GM10266 (cell line): ENCODE results near the gene METTL23.
"Not testable (repeated sequence)": the region's sequence is repeated elsewhere in the genome, so short reads cannot be mapped to it uniquely, and the experiment has no call there.

Experiments used
- DNase-seq: peaks from one replicate; pipeline ENCODE4 v3.0.0; 2012; ENCODE audit errors: extremely low spot score
- TF ChIP-seq, protein P1 (sequence below): IDR thresholded peaks from 2 replicates; pipeline ENCODE4 v1.5.1; 2012; ENCODE audit warnings: mild to moderate bottlenecking, low read depth; ENCODE audit not compliant: control insufficient read depth, insufficient read depth; ENCODE audit errors: missing control alignments

The METTL23 gene

DNA sequence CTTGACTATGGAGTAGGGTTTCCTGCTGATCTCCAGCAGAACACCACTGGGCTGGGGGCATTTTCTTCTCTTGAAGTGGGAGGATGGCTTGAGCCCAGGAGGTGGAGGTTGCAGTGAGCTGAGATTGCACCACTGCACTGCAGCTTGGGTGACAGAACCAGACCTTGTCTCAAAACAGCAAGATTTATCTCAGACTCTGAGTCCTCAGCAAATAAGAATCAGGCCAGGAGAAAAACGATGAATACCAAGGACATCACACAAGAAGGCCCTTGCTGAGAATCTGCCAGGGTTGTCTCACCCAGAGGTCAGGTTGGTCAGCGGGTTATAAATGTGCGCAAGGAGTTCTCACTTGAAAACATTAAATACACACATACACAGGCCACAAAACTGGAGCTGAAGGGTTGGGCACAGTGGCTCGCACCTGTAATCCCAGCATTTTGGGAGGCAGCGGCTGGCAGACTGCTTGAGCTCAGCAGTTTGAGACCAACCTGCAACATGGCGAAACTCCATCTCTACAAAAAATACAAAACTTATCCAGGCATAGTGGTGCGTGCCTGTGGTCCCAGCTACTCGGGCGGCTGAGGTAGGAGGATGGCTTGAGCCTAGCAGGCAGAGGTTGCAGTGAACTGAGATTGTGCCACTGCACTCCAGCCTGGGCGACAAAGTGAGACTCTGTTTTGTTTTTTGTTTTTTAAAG, 23.6 kb upstream of the METTL23 start:
- no peak for DNase-seq
- TF ChIP-seq, protein P1, sequence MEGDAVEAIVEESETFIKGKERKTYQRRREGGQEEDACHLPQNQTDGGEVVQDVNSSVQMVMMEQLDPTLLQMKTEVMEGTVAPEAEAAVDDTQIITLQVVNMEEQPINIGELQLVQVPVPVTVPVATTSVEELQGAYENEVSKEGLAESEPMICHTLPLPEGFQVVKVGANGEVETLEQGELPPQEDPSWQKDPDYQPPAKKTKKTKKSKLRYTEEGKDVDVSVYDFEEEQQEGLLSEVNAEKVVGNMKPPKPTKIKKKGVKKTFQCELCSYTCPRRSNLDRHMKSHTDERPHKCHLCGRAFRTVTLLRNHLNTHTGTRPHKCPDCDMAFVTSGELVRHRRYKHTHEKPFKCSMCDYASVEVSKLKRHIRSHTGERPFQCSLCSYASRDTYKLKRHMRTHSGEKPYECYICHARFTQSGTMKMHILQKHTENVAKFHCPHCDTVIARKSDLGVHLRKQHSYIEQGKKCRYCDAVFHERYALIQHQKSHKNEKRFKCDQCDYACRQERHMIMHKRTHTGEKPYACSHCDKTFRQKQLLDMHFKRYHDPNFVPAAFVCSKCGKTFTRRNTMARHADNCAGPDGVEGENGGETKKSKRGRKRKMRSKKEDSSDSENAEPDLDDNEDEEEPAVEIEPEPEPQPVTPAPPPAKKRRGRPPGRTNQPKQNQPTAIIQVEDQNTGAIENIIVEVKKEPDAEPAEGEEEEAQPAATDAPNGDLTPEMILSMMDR, result no peak

DNA sequence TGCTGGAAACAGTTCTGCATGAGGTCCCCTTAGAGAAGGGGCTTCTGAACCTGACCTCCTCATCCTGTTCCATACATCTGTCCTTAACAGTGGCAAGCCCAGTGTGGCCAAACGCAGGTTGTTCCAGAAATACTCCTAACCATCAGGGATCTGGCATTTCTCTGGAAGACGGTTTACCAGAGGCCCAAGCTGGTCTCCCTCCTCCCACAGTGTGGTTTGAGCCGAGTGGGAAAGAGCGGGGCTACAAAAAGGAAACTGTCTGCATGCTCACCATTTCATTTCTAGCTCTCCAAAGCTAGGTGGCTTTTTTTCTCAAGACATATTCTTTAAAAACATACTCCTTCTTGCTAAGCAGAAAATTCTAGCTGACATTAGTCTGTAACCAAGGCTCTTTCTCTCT, 21.8 kb upstream of the METTL23 start:
- TF ChIP-seq, protein P1, result no peak
- DNase-seq, result no peak

DNA sequence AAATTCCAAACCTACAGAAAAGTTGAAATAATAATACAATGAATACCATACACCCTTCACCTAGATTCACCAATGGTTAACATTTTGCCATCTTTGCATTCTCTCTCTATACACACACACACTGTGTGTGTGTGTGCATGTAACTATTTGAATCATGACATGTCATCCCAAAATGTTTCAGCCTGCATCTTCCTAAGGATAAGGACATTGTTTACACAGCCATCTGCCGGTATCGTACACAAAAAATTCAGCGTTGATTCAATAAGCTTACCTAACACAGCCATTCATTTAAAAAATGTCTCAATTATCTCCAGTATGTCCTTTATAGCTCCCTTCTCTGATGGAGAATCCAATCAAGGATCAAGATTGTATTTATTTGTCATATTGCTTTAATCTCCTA, 19.8 kb upstream of the METTL23 start:
- TF ChIP-seq, protein P1, result no peak
- no peak for DNase-seq

DNA sequence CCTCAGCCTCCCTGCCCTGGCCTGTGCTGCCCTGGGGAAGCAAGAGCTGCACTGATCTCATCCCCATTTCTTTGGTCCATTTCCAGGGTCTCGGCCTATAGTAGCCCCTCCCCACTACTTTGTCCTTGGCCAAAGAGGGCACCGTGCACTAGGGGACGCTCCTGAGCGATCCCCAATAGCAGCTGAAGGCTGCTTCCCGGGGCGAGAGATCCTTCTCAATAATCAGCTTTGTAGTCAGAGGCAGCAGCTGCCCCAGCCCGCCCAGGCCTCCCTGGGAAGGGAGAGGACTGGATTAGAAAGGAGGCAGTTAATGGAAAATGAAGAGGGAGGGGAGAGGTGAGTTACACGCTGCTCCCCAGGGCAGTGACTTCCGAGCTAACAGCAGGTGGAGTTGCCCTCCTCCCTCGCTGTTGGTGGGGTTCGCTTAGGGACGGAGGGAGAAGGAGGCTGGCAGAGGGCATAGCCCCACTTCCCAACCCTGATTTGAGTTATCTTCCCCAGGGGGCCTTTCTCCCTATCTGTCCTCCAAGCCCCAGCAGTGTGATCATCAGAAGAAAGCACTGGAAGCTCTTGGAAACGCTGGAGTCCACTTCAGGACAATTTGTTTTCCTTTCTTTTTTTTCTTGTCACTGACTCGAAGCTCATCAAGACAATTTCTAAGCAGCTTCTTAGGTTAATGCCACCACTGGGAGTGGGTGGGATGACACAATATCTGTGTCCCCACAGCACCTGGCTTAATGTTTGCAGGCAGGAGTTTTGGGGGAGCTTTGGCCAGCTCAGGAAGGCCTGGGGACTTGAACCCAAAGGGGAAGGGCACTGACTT, 18.4 kb upstream of the METTL23 start:
- no peak for DNase-seq
- TF ChIP-seq, protein P1, result peak; percentile 23

DNA sequence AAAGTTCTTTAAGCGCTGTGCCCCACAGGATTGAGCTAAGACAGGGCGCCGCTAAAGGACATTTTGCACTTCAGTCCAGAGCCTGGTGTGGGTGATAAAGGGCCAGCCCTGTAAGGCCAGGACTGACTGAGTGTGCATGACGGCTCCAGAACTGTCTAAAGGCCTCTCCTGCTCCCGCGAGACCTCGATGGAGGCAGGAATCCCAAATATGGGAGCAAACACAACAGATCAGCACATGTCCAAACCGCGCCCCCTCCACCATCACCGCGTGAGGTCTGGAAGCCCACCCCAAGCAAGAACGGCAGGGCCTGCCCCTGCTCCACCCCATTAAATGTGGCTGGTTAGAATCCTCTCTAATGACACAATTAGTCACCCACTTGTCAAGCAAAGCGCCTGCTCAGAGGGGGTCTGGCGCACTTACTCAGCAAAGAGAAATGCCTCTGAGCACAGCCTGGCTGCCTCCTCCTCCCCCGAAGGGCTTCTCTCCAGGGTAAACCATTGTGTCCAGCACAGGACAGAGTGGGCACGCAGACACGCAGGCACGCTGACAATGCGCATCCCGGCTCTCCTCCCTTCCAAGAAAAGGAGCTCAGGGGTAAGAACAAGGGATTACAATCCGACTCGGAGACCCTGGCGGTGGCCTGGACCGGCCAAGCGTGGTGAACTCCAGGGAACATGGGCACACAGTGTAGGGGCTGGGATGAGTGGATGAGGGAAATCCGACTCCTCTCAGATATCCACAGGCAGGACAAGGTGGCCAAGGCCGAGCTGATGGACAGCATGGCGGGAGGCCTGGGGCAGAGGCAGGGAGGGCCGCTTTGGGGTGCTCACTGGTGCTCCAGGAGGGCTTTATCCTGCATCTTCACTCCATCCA, 17.3 kb upstream of the METTL23 start:
- no peak for DNase-seq

DNA sequence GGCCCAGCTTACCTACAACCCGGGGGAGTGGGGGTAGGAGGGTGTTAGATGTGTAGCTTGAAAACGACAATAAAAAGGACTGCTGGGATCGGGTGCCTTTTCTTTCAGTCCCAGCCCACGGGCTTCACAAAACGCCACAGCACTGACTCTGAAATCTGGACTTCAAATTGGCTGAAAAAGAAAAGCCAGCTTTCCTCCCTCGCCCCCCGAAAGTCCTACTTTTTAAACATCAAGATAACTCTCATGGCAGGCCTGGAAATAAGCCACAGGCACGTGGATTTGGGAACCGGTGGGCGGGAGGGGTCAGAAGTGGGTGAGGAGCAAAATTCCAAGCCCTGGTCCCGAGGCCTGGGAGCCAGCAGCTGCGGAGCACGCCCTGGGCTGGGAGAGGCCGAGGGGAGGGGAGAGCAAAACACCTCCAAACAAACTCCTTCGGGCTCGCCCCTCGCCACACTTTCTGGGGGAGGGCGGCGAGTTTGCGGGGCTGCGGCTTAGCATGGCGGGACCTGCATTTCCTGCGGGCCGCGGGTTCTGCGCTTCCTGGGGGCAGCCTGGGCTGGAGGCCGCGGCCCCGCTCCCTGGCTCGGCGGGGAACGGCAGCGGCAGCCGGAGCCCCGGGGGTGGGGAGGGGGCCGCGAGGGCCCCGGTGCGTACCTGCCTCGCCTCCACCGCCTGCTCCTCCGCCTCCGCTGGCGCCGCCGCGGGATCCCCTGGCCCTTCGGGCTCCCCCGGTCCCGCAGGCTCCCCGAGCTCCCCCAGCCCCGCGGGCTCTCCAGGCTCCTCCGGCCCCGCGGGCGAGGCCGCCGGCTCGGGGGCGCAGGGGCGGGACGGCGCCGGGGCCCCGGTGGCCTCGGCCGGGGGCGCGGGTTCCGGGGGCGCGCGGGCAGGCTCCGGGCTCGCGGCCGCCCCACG, 16.4 kb upstream of the METTL23 start:
- not testable (repeated sequence) for DNase-seq

More for the DNA sequence above, 17.3 kb upstream of the METTL23 start:
- TF ChIP-seq, protein P1, result no peak
